Ovary (tissue), 3 donors: ENCODE measurements around the gene CNKSR3.

ENCODE experiments used
- EP300 ChIP-seq: sonication (generic); formaldehyde crosslinking; IDR thresholded peaks from one replicate; pipeline ENCODE4 v1.6.1; 2017; ENCODE audit warnings: antibody characterized with exemption
- TF ChIP-seq, protein P1 (sequence below), 3 donors: fragments of 450-650 bp in 2 of 3; fragments of 200-600 bp in 1 of 3; IDR thresholded peaks; one replicate each; pipeline versions ENCODE4 v1.5.1 to v1.8.0; 2016 to 2022; ENCODE audit warnings: antibody characterized with exemption in 3 of 3, mild to moderate bottlenecking in 1 of 3
- donor health status: DM: no; HTN: no; CAD: no.

GRCh38 chr6:154520280-154520679 is 9.8 kb upstream of the CNKSR3 start:
- TF ChIP-seq, protein P1, sequence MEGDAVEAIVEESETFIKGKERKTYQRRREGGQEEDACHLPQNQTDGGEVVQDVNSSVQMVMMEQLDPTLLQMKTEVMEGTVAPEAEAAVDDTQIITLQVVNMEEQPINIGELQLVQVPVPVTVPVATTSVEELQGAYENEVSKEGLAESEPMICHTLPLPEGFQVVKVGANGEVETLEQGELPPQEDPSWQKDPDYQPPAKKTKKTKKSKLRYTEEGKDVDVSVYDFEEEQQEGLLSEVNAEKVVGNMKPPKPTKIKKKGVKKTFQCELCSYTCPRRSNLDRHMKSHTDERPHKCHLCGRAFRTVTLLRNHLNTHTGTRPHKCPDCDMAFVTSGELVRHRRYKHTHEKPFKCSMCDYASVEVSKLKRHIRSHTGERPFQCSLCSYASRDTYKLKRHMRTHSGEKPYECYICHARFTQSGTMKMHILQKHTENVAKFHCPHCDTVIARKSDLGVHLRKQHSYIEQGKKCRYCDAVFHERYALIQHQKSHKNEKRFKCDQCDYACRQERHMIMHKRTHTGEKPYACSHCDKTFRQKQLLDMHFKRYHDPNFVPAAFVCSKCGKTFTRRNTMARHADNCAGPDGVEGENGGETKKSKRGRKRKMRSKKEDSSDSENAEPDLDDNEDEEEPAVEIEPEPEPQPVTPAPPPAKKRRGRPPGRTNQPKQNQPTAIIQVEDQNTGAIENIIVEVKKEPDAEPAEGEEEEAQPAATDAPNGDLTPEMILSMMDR (IDR thresholded peaks at IDR 0.05) = no peak
- no peak for TF ChIP-seq EP300
